ENCODE measurements around the gene FLII.

DNA sequence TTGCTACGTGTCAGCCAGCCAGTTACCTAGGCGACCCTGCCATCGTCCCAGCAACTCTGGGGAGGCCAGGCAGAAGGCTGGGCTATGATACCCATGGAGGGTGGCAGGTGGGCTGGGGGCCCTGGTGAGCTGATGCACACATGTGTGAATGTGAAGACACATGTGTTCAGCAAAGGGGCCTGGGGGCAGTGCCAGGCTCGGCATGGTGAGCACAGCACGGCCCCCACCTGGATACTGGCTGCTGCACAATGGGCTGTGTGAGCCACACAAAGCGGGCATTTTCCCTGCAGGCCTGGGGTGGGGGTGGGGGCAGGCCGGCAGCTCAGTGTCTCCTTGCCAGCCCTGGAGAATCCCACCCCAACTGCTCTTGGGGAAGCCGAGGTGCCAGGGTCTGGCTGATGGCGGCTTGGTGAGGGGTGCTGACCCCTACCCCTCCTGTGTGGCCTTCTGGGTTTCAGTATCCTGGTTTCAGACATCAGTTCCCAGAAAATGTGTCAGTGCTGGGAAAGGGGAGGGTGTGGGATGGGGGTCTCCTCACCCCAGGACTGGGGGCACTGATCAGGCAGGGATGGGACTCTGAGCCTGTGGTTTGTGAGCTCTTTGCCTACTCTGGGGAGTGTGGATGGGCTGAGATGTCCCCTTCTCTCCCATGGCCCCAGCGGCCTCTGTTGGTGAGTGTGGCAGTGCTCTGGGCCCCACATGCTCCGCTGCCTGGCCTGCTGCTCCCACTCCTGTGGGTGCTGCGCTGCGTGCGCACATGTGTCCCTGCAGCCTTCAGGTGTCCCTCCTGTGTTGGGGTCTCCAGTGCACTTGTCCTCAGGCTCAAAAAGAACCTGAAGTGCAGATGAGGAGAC lies 28.0 kb downstream of the FLII start:
- TF ChIP-seq CTCF (conservative IDR thresholded peaks at IDR 0.05; ENCODE audit: low read length) (no peak), EZH2phosphoT487 (IDR thresholded peaks at IDR 0.05; ENCODE audit: borderline replicate concordance, low read depth, low read length) (no peak)
